Spleen (tissue), 7 donors: ENCODE results near the gene CAMP.

Experiments
- CTCF ChIP-seq, 11 experiments: fragments of 200-600 bp in 7 of 11; fragments of 450-650 bp in 4 of 11; sonication (generic) in 4 of 11; IDR thresholded peaks in 8 of 11; conservative IDR thresholded peaks in 3 of 11; 1 replicate in 7 of 11; 2 replicates in 4 of 11; pipeline versions ENCODE4 v1.4.0 to v1.8.0; 2016 to 2021; ENCODE audit warnings: antibody characterized with exemption in 11 of 11, inconsistent platforms in 4 of 11, mild to moderate bottlenecking in 1 of 11
- POLR2A ChIP-seq, 3 donors: fragments of 450-650 bp; IDR thresholded peaks; one replicate each; pipeline ENCODE4 v1.5.1; 2017; ENCODE audit warnings: antibody characterized with exemption in 3 of 3, mild to moderate bottlenecking in 1 of 3
- POLR2AphosphoS5 ChIP-seq, 3 donors: sonication (generic); formaldehyde crosslinking; IDR thresholded peaks; one replicate each; pipeline ENCODE4 v1.5.1; 2017; ENCODE audit warnings: antibody characterized with exemption in 3 of 3
- donor health status: DM: no; HTN: no; CAD: no; lungs with moderate emphysema.
- donor health status: DM: no; HTN: no; CAD: no.
- donor health status: DM: no; HTN: no; CAD: no.

GRCh38 chr3:48196611-48197010, 26.7 kb upstream of the CAMP start:
- TF ChIP-seq CTCF (IDR thresholded peaks at IDR 0.05 in 8 of 11, conservative IDR thresholded peaks at IDR 0.05 in 3 of 11) (no peak), POLR2A (IDR thresholded peaks at IDR 0.05) (no peak), POLR2AphosphoS5 (IDR thresholded peaks at IDR 0.05) (no peak)
